Endothelial cell of umbilical vein (primary cell): Measurements from ENCODE around the gene TMEM94. TPM values are rescaled to one million over a fixed set of nuclear protein-coding genes. Genes with fewer than 3 reads are reported as not detected.

Experiments used
- BruUV-seq: library from RNA; stranded (reverse); fragments of 400-500 nt; replicated peaks from 2 replicates; lab custom pipeline; 2021; lab: Mats Ljungman, UMichigan
- CTCF ChIA-PET: fragments of 300-600, 350-600 bp; sonication (Branson Sonifier 250); formaldehyde crosslinking; loops from one replicate; lab custom pipeline; 2021; ENCODE audit warnings: antibody characterized with exemption, inconsistent platforms; lab: Charles Lee
- POLR2A ChIA-PET: fragments of 300-600, 350-600 bp; sonication (Branson Sonifier 250); formaldehyde crosslinking; loops from one replicate; lab custom pipeline; 2021; ENCODE audit warnings: antibody characterized with exemption, inconsistent platforms; lab: Charles Lee
- DNase-seq: peaks from one replicate; pipeline ENCODE4 v3.0.0-alpha.2; 2011; ENCODE audit warnings: low read depth, low spot score
- FAIRE-seq: peaks from 2 replicates; lab custom pipeline; 2011; peaks lifted over from hg19 to GRCh38; lab: Jason Lieb, UNC
- H2AFZ ChIP-seq: 2 replicates; pipeline ENCODE4 v1.6.0; 2012; ENCODE audit warnings: low read depth, low read length, control low read depth, inconsistent platforms
- H3K27ac ChIP-seq: 2 replicates; pipeline ENCODE4 v1.5.1; 2011; ENCODE audit warnings: low read depth, mild to moderate bottlenecking, control low read depth, low read length, moderate library complexity; ENCODE audit not compliant: insufficient read depth
- H3K27me3 ChIP-seq, 2 experiments: 2 replicates each; pipeline versions ENCODE4 v1.6.0 to v1.6.1; 2011; ENCODE audit warnings: low read length in 2 of 2, mixed read lengths in 1 of 2; ENCODE audit not compliant: control insufficient read depth in 2 of 2, insufficient read depth in 2 of 2
- H3K36me3 ChIP-seq, 2 experiments: 2 replicates in 1 of 2; 3 replicates in 1 of 2; pipeline ENCODE4 v1.5.1; 2011; ENCODE audit warnings: low read length in 2 of 2, mild to moderate bottlenecking in 1 of 2, moderate library complexity in 1 of 2; ENCODE audit not compliant: control insufficient read depth in 2 of 2, insufficient read depth in 2 of 2; ENCODE audit errors: extremely low read depth in 1 of 2
- H3K4me1 ChIP-seq: 3 replicates; pipeline ENCODE4 v1.5.1; 2011; ENCODE audit warnings: mild to moderate bottlenecking, low read length; ENCODE audit not compliant: control insufficient read depth, insufficient read depth; ENCODE audit errors: extremely low read depth
- H3K4me2 ChIP-seq: 2 replicates; pipeline ENCODE4 v1.6.1; 2011; ENCODE audit warnings: low read length, control low read depth, mixed read lengths; ENCODE audit not compliant: insufficient read depth
- H3K4me3 ChIP-seq, 3 experiments: fragments of 200-600 bp in 1 of 3; sonication (generic), shearing (Covaris generic) in 1 of 3; replicated peaks in 1 of 3; 2 replicates each; pipeline ENCODE4 v1.5.1; 2011 to 2016; ENCODE audit warnings: control low read depth in 3 of 3, low read length in 3 of 3, mild to moderate bottlenecking in 2 of 3, inconsistent platforms in 1 of 3, low read depth in 1 of 3, moderate library complexity in 1 of 3; ENCODE audit not compliant: insufficient read depth in 1 of 3
- H3K79me2 ChIP-seq: 2 replicates; pipeline ENCODE4 v1.6.0; 2012; ENCODE audit warnings: low read length, inconsistent platforms; ENCODE audit not compliant: control insufficient read depth, insufficient read depth
- H3K9ac ChIP-seq: replicated peaks from 2 replicates; pipeline ENCODE3; 2011; ENCODE audit warnings: low read length, control low read depth; ENCODE audit not compliant: insufficient read depth; ENCODE audit errors: extremely low read depth
- H3K9me1 ChIP-seq: replicated peaks from 3 replicates; pipeline ENCODE4 v1.6.0; 2011; ENCODE audit warnings: mild to moderate bottlenecking, low read length; ENCODE audit not compliant: control insufficient read depth, insufficient read depth; ENCODE audit errors: extremely low read depth
- H3K9me3 ChIP-seq: replicated peaks from 2 replicates; pipeline ENCODE4 v1.5.1; 2012; ENCODE audit warnings: low read length, inconsistent platforms; ENCODE audit not compliant: control insufficient read depth, insufficient read depth
- H4K20me1 ChIP-seq: replicated peaks from 2 replicates; pipeline ENCODE3; 2011; ENCODE audit warnings: mild to moderate bottlenecking, low read length; ENCODE audit not compliant: control insufficient read depth, insufficient read depth; ENCODE audit errors: extremely low read depth
- CTCF ChIP-seq, 2 donors: IDR thresholded peaks; 1 replicate in 1 of 2; 2 replicates in 1 of 2; pipeline ENCODE4 v1.5.1; 2011; ENCODE audit warnings: low read length in 2 of 2, mild to moderate bottlenecking in 2 of 2, moderate library complexity in 2 of 2, control low read depth in 1 of 2, inconsistent platforms in 1 of 2, low read depth in 1 of 2; ENCODE audit not compliant: insufficient read depth in 1 of 2; ENCODE audit errors: extremely low read depth in 1 of 2
- EZH2 ChIP-seq: IDR thresholded peaks from 2 replicates; pipeline ENCODE4 v1.6.1; 2012; ENCODE audit warnings: borderline replicate concordance, low read depth, mild to moderate bottlenecking, moderate library complexity, low read length, inconsistent platforms; ENCODE audit not compliant: severe bottlenecking
- FOS ChIP-seq: IDR thresholded peaks from 2 replicates; pipeline ENCODE4 v1.6.1; 2011; ENCODE audit warnings: mild to moderate bottlenecking, low read length, moderate library complexity, borderline replicate concordance; ENCODE audit not compliant: insufficient read depth
- GATA2 ChIP-seq: IDR thresholded peaks from 2 replicates; pipeline ENCODE4 v1.7.0; 2011; ENCODE audit warnings: low read depth, mild to moderate bottlenecking, moderate library complexity, mixed read lengths, low read length; ENCODE audit not compliant: insufficient read length, insufficient read depth
- JUN ChIP-seq: IDR thresholded peaks from 2 replicates; pipeline ENCODE4 v1.6.1; 2011; ENCODE audit warnings: borderline replicate concordance, low read depth; ENCODE audit not compliant: insufficient read length, insufficient read depth
- MAX ChIP-seq: IDR thresholded peaks from 2 replicates; pipeline ENCODE4 v1.6.1; 2011; ENCODE audit not compliant: insufficient read depth, insufficient read length
- MYC ChIP-seq: IDR thresholded peaks from one replicate; pipeline ENCODE4 v1.6.1; 2011; ENCODE audit warnings: mild to moderate bottlenecking, low read depth, low read length
- POLR2A ChIP-seq: IDR thresholded peaks from 2 replicates; pipeline ENCODE4 v1.6.1; 2012; ENCODE audit warnings: low read depth, mild to moderate bottlenecking, control low read depth, low read length
- POLR2AphosphoS5 ChIP-seq: IDR thresholded peaks from 2 replicates; pipeline ENCODE4 v1.6.1; 2012; ENCODE audit warnings: low read depth, mild to moderate bottlenecking, control low read depth, low read length, moderate library complexity; ENCODE audit not compliant: insufficient read depth
- dilution Hi-C: fragments of 300-500 bp; cut with MboI; formaldehyde crosslinking; loops from one replicate; pipeline ENCODE4 v1.15.0; 2019; ENCODE audit warnings: low sequenced_read_pairs; ENCODE audit not compliant: extremely low pct_ligation_motif_present
- intact Hi-C: fragments of 100-400 bp; cut with micrococcal nuclease; formaldehyde crosslinking; loops from one replicate; pipeline ENCODE4 v1.10.0; 2022
- polyA plus RNA-seq, 4 experiments: library from polyadenylated mRNA; depleted of rRNA in 3 of 4; stranded (reverse) in 3 of 4; unstranded in 1 of 4; fragments of >200 nt; gene quantifications; 2 replicates each; pipeline versions ENCODE4 v1.2.1 to v1.2.3, GENCODE V29; 2011 to 2012; ENCODE audit warnings: missing spikeins in 1 of 4
- total RNA-seq: library from RNA; stranded (reverse); gene quantifications from 2 replicates; pipeline ENCODE4 v1.2.3, GENCODE V29; 2021

TMEM94 gene
- total and polyA plus RNA-seq, 2 donors (not counting 3 experiments of a cell fraction or from before 2014, with no cell fraction given): 69.2 to 75.9 TPM

GRCh38 chr17:75505640-75506039 is 49.2 kb downstream of the TMEM94 start:
- intact Hi-C loops: no loop called here
- no peaks in the 10 kb centered on the region for H3K79me2 ChIP-seq
- no peak overlapping the region for H3K4me3 ChIP-seq
- no peak overlapping the region for H3K27ac ChIP-seq
- H3K36me3 ChIP-seq: peaks cover 0 to 29% of the 10 kb centered on the region in 2 experiments
- H2AFZ ChIP-seq: no peak overlapping the region
- H3K4me1 ChIP-seq: peaks cover 16% of the 10 kb centered on the region
- H3K9ac ChIP-seq: no peak overlapping the region
- FAIRE-seq (no peak), DNase-seq (no peak)
- dilution Hi-C loops: no loop called here
- H4K20me1 ChIP-seq: no peaks in the 10 kb centered on the region
- H3K9me1 ChIP-seq: no peaks in the 10 kb centered on the region
- H3K27me3 ChIP-seq: no peaks in the 10 kb centered on the region
- no TSS peak for BruUV-seq
- CTCF ChIA-PET: interaction anchor here (1.5 kb wide), 1 partner anchor 11 kb away, joined by 7 read pairs; the partner anchor contains the start of gene TSEN54
- POLR2A ChIA-PET: no interaction called here
- no peaks in the 10 kb centered on the region for H3K9me3 ChIP-seq
- TF ChIP-seq EZH2: no peak
- TF ChIP-seq POLR2A: no peak
- no peak for TF ChIP-seq JUN
- no peak for TF ChIP-seq MAX
- TF ChIP-seq GATA2: no peak
- no peak for TF ChIP-seq FOS
- no peak for TF ChIP-seq MYC
- TF ChIP-seq POLR2AphosphoS5: no peak
- TF ChIP-seq CTCF (IDR thresholded peaks at IDR 0.05; ENCODE audit: extremely low read depth in 1 of 2, insufficient read depth in 1 of 2, low read depth in 1 of 2, low read length in 2 of 2): no peak
- H3K4me2 ChIP-seq: no peak overlapping the region
